Stimulated activated CD4-positive, alpha-beta T cell treated with anti-CD3 and anti-CD28 coated beads, Interleukin-4, amount 100 ng/mL, for 1 hour (primary cell): Measurements from ENCODE around the gene ITPK1.

Source experiments
- DNase-seq: peaks from one replicate; pipeline ENCODE4 v3.0.0-alpha.2; 2020

Gene ITPK1

GRCh38 chr14:93057586-93058280 lies 58.0 kb downstream of the ITPK1 start:
- no peak for DNase-seq

- DNase-seq: no peak
Observed at GRCh38 chr14:93056840-93057585, 58.7 kb downstream of the ITPK1 start.

GRCh38 chr14:93056166-93056839 lies 59.4 kb downstream of the ITPK1 start:
- no peak for DNase-seq

- no peak for DNase-seq
Observed at GRCh38 chr14:93055651-93056115, 60.0 kb downstream of the ITPK1 start.

- DNase-seq: no peak
Observed at GRCh38 chr14:93054876-93055275, 60.8 kb downstream of the ITPK1 start.

- DNase-seq: no peak
Observed at GRCh38 chr14:93054006-93054405, 61.7 kb downstream of the ITPK1 start.

GRCh38 chr14:93051600-93052546 lies 63.9 kb downstream of the ITPK1 start:
- DNase-seq: no peak

- DNase-seq: no peak
Observed at GRCh38 chr14:93050761-93051160, 65.0 kb downstream of the ITPK1 start.

- no peak for DNase-seq
Observed at GRCh38 chr14:93049867-93050331, 65.8 kb downstream of the ITPK1 start.

GRCh38 chr14:93049315-93049714 lies 66.4 kb downstream of the ITPK1 start:
- no peak for DNase-seq

- DNase-seq: no peak
Observed at GRCh38 chr14:93048843-93049242, 66.9 kb downstream of the ITPK1 start.

- no peak for DNase-seq
Observed at GRCh38 chr14:93047661-93048060, 68.1 kb downstream of the ITPK1 start.

- DNase-seq: no peak
Observed at GRCh38 chr14:93047157-93047556, 68.6 kb downstream of the ITPK1 start.

- no peak for DNase-seq
Observed at GRCh38 chr14:93046705-93047050, 69.0 kb downstream of the ITPK1 start.

- no peak for DNase-seq
Observed at GRCh38 chr14:93045965-93046704, 69.6 kb downstream of the ITPK1 start.

GRCh38 chr14:93045211-93045674 lies 70.5 kb downstream of the ITPK1 start:
- DNase-seq: no peak

GRCh38 chr14:93044556-93044955 lies 71.2 kb downstream of the ITPK1 start:
- DNase-seq: no peak

GRCh38 chr14:93044121-93044520 lies 71.6 kb downstream of the ITPK1 start:
- no peak for DNase-seq

GRCh38 chr14:93042968-93043940 lies 72.5 kb downstream of the ITPK1 start:
- no peak for DNase-seq

- no peak for DNase-seq
Observed at GRCh38 chr14:93041830-93042229, 73.9 kb downstream of the ITPK1 start.

GRCh38 chr14:93040982-93041381 lies 74.7 kb downstream of the ITPK1 start:
- no peak for DNase-seq
